Measurements from ENCODE around the gene KCNAB1.
"Not testable (repeated sequence)": the region's sequence is repeated elsewhere in the genome, so short reads cannot be mapped to it uniquely, and the experiment has no call there.

The KCNAB1 gene

GRCh38 chr3:156176048-156176447, 55.7 kb downstream of the KCNAB1 start:
- DNase-seq (ENCODE audit: low read depth in 2 of 2), result no peak

GRCh38 chr3:156176629-156177210, 56.3 kb downstream of the KCNAB1 start:
- DNase-seq (ENCODE audit: low read depth in 2 of 2), result no peak

- DNase-seq (ENCODE audit: low read depth in 2 of 2), result no peak
Observed at GRCh38 chr3:156180077-156180476, 59.7 kb downstream of the KCNAB1 start.

GRCh38 chr3:156181509-156181908, 61.1 kb downstream of the KCNAB1 start:
- DNase-seq (ENCODE audit: low read depth in 2 of 2), result no peak

- no peak for DNase-seq (ENCODE audit: low read depth in 2 of 2)
Observed at GRCh38 chr3:156183396-156183795, 63.0 kb downstream of the KCNAB1 start.

GRCh38 chr3:156184156-156184555, 63.8 kb downstream of the KCNAB1 start:
- DNase-seq (ENCODE audit: low read depth in 2 of 2), result no peak

GRCh38 chr3:156187146-156187769, 66.9 kb downstream of the KCNAB1 start:
- DNase-seq (ENCODE audit: low read depth in 2 of 2), result no peak

- no peak for DNase-seq (ENCODE audit: low read depth in 2 of 2)
Observed at GRCh38 chr3:156188757-156189156, 68.4 kb downstream of the KCNAB1 start.

- DNase-seq (ENCODE audit: low read depth in 2 of 2), result no peak
Observed at GRCh38 chr3:156189927-156190326, 69.5 kb downstream of the KCNAB1 start.

GRCh38 chr3:156194945-156195344, 74.6 kb downstream of the KCNAB1 start:
- not testable (repeated sequence) for DNase-seq (ENCODE audit: low read depth in 2 of 2)

- not testable (repeated sequence) for DNase-seq (ENCODE audit: low read depth in 2 of 2)
Observed at GRCh38 chr3:156197152-156197551, 76.8 kb downstream of the KCNAB1 start.

- no peak for DNase-seq (ENCODE audit: low read depth in 2 of 2)
Observed at GRCh38 chr3:156201411-156202405, 81.3 kb downstream of the KCNAB1 start.

- DNase-seq (ENCODE audit: low read depth in 2 of 2), result no peak
Observed at GRCh38 chr3:156206157-156206556, 85.8 kb downstream of the KCNAB1 start.

GRCh38 chr3:156207802-156208685, 87.7 kb downstream of the KCNAB1 start:
- DNase-seq (ENCODE audit: low read depth in 2 of 2), result no peak

GRCh38 chr3:156209631-156210335, 89.4 kb downstream of the KCNAB1 start:
- DNase-seq (ENCODE audit: low read depth in 2 of 2), result no peak

GRCh38 chr3:156211583-156211982, 91.2 kb downstream of the KCNAB1 start:
- no peak for DNase-seq (ENCODE audit: low read depth in 2 of 2)

- DNase-seq (ENCODE audit: low read depth in 2 of 2), result no peak
Observed at GRCh38 chr3:156214676-156215075, 94.3 kb downstream of the KCNAB1 start.

- DNase-seq (ENCODE audit: low read depth in 2 of 2), result no peak
Observed at GRCh38 chr3:156215751-156216150, 95.4 kb downstream of the KCNAB1 start.

GRCh38 chr3:156216216-156216615, 95.8 kb downstream of the KCNAB1 start:
- DNase-seq (ENCODE audit: low read depth in 2 of 2), result no peak

- DNase-seq (ENCODE audit: low read depth in 2 of 2), result no peak
Observed at GRCh38 chr3:156216852-156217251, 96.5 kb downstream of the KCNAB1 start.
